HepG2 (cell line): ENCODE measurements around the gene SEMA7A. TPM values are rescaled to one million over a fixed set of nuclear protein-coding genes. Genes with fewer than 3 reads are reported as not detected.

ENCODE experiments used
- AGO1 ChIP-seq: fragments of 200-400 bp; formaldehyde crosslinking; IDR thresholded peaks from 2 replicates; pipeline ENCODE4 v1.6.1; 2017; ENCODE audit warnings: mild to moderate bottlenecking, low read depth, low read length, moderate library complexity; ENCODE audit not compliant: poor library complexity, severe bottlenecking
- FOXO1 ChIP-seq: sonication (generic); formaldehyde crosslinking; IDR thresholded peaks from 2 replicates; pipeline ENCODE4 v1.4.0; 2020; ENCODE audit warnings: missing genetic modification reagents
- GLI4 ChIP-seq: sonication (generic); formaldehyde crosslinking; IDR thresholded peaks from 2 replicates; pipeline ENCODE4 v1.5.1; 2020; ENCODE audit warnings: missing genetic modification reagents, mild to moderate bottlenecking, moderate library complexity, borderline replicate concordance
- KLF16 ChIP-seq, 2 experiments: sonication (generic) in 1 of 2; formaldehyde crosslinking in 1 of 2; IDR thresholded peaks; 2 replicates each; pipeline versions ENCODE4 v1.6.1 to v1.8.0; 2016 to 2023; ENCODE audit warnings: missing genetic modification reagents in 2 of 2, missing compliant biosample characterization in 1 of 2
- NCOA5 ChIP-seq: sonication (generic); formaldehyde crosslinking; IDR thresholded peaks from 2 replicates; pipeline ENCODE4 v1.4.0; 2020; ENCODE audit warnings: missing genetic modification reagents
- NFIB ChIP-seq: sonication (generic); formaldehyde crosslinking; IDR thresholded peaks from 2 replicates; pipeline ENCODE4 v1.9.0; 2021; ENCODE audit warnings: missing genetic modification reagents, mild to moderate bottlenecking, borderline replicate concordance
- NFRKB ChIP-seq: fragments of 450-650 bp; IDR thresholded peaks from 2 replicates; pipeline ENCODE4 v1.6.1; 2017
- ONECUT2 ChIP-seq: sonication (generic); formaldehyde crosslinking; IDR thresholded peaks from 2 replicates; pipeline ENCODE4 v1.4.0; 2020; ENCODE audit warnings: missing genetic modification reagents
- PHB2 ChIP-seq: fragments of 450-650 bp; IDR thresholded peaks from 2 replicates; pipeline ENCODE4 v1.6.1; 2018; ENCODE audit not compliant: partially characterized antibody
- RCOR2 ChIP-seq: IDR thresholded peaks from 2 replicates; pipeline ENCODE4 v1.6.1; 2016; ENCODE audit warnings: missing biosample characterization, missing genetic modification reagents
- SNRNP70 ChIP-seq: fragments of 200-400 bp; formaldehyde crosslinking; IDR thresholded peaks from 2 replicates; pipeline ENCODE4 v1.6.1; 2017; ENCODE audit warnings: mild to moderate bottlenecking, low read depth, low read length, moderate library complexity
- THAP11 ChIP-seq: IDR thresholded peaks from 2 replicates; pipeline ENCODE4 v1.6.1; 2016; ENCODE audit warnings: missing biosample characterization, missing genetic modification reagents
- TOE1 ChIP-seq: sonication (generic); formaldehyde crosslinking; IDR thresholded peaks from 2 replicates; pipeline ENCODE4 v1.4.0; 2020; ENCODE audit warnings: mild to moderate bottlenecking, missing genetic modification reagents
- U2AF1 ChIP-seq: fragments of 200-400 bp; formaldehyde crosslinking; optimal IDR thresholded peaks from 2 replicates; pipeline ENCODE3; 2017; ENCODE audit warnings: mild to moderate bottlenecking, low read depth, low read length
- ZFP90 ChIP-seq: sonication (generic); formaldehyde crosslinking; IDR thresholded peaks from 2 replicates; pipeline ENCODE4 v1.8.0; 2022; ENCODE audit warnings: missing genetic modification reagents, mild to moderate bottlenecking, inconsistent platforms, borderline replicate concordance
- ZNF143 ChIP-seq: sonication (generic); formaldehyde crosslinking; IDR thresholded peaks from 2 replicates; pipeline ENCODE4 v1.4.0; 2020; ENCODE audit warnings: missing genetic modification reagents
- ZNF337 ChIP-seq: sonication (generic); formaldehyde crosslinking; IDR thresholded peaks from 2 replicates; pipeline ENCODE4 v1.5.1; 2020; ENCODE audit warnings: missing genetic modification reagents, low read depth, mild to moderate bottlenecking, borderline replicate concordance
- ZNF644 ChIP-seq: IDR thresholded peaks from 2 replicates; pipeline ENCODE4 v1.6.1; 2016; ENCODE audit warnings: low read depth
- ZNF7 ChIP-seq: IDR thresholded peaks from 2 replicates; pipeline ENCODE4 v1.6.1; 2016; ENCODE audit warnings: missing biosample characterization, missing genetic modification reagents
- ZNF709 ChIP-seq: sonication (generic); formaldehyde crosslinking; IDR thresholded peaks from 2 replicates; pipeline ENCODE4 v1.5.0; 2020; ENCODE audit warnings: mild to moderate bottlenecking, missing genetic modification reagents
- ZNF713 ChIP-seq: sonication (generic); formaldehyde crosslinking; IDR thresholded peaks from 2 replicates; pipeline ENCODE4 v1.4.0; 2020; ENCODE audit warnings: mild to moderate bottlenecking, missing genetic modification reagents
- ZNF841 ChIP-seq: sonication (generic); formaldehyde crosslinking; IDR thresholded peaks from 2 replicates; pipeline ENCODE4 v1.8.1; 2023; ENCODE audit warnings: missing genetic modification reagents, borderline replicate concordance
- polyA plus RNA-seq, 8 experiments: library from polyadenylated mRNA; depleted of rRNA in 3 of 8; stranded (reverse) in 7 of 8; unstranded in 1 of 8; fragments of >200 nt; fragmentation: Illumina TruSeq in 4 of 8; extraction: Trizol in 4 of 8; gene quantifications; 2 replicates each; pipeline versions ENCODE4 v1.2.1 to v1.2.3, GENCODE V29; 2011 to 2016; ENCODE audit warnings: low read depth in 4 of 8, missing spikeins in 1 of 8, mixed read lengths in 1 of 8; ENCODE audit not compliant: insufficient read depth in 1 of 8
- total RNA-seq, 5 experiments: library from RNA; depleted of rRNA; stranded (reverse); fragments of >200 nt; fragmentation: Illumina TruSeq; extraction: Trizol; gene quantifications; 2 replicates each; pipeline ENCODE4 v1.2.3, GENCODE V29; 2016; ENCODE audit warnings: low read depth in 1 of 5
- TF ChIP-seq, protein P1 (sequence below): sonication (generic); formaldehyde crosslinking; IDR thresholded peaks from 2 replicates; pipeline ENCODE4 v1.4.0; 2020; ENCODE audit warnings: low read depth, mild to moderate bottlenecking, missing genetic modification reagents
- TF ChIP-seq, protein P2 (sequence below): sonication (generic); formaldehyde crosslinking; IDR thresholded peaks from 2 replicates; pipeline ENCODE4 v1.8.1; 2023; ENCODE audit warnings: mild to moderate bottlenecking, moderate library complexity, missing genetic modification reagents
- TF ChIP-seq, protein P3 (sequence below): IDR thresholded peaks from 2 replicates; pipeline ENCODE4 v1.6.1; 2016; ENCODE audit warnings: low read depth, borderline replicate concordance

The SEMA7A gene
- total and polyA plus RNA-seq, 2 of the 13 experiments (the other 11 are each of a cell fraction or from before 2014, with no cell fraction given), result 9.0 to 15.8 TPM

DNA sequence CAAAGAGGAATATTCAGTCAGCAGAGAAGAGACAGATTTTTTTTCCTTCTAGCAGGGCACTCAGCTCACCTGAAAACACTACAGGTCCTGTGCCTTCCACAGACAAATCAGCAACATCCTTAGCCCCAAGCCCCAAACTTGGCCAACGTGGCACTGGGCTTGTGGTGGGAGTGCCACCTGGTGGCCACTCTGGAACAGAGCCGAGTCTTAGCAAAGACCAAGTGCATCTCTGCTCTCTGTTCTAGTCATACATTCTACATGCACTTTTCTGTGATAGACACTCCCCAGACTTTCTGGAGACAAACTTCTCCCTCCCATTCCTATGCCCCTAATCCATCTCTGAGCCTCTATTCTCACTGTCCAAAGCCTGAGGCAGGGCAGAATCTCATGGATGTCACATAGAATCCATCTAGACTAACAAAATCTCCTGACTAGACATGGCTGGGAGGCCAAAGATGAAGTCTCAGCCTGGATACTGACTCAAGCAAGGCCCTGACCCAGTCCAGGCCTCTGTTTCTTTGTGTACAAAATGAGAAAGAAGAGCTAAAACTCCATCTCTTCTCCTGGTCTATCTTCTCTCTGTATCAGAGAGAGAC is 5.1 kb upstream of the SEMA7A start (continued):
- TF ChIP-seq AGO1 (no peak), SNRNP70 (no peak), GLI4 (no peak), ONECUT2 (CRISPR knock-in tag) (no peak), PHB2 (no peak), ZFP90 (CRISPR knock-in tag) (no peak), TOE1 (CRISPR knock-in tag) (no peak), RCOR2 (CRISPR knock-in tag) (no peak), ZNF841 (CRISPR knock-in tag) (no peak), KLF16 (CRISPR knock-in tag; IDR thresholded peaks at IDR 0.05) (peak in 1 of 2 experiments; percentile 45; a peak in 1 of 4 replicates), FOXO1 (0 out of 2 replicates have a peak, but pooled peaks have one; percentile 58), ZNF143 (CRISPR knock-in tag) (no peak), ZNF713 (CRISPR knock-in tag) (no peak), NFIB (CRISPR knock-in tag) (no peak), ZNF709 (CRISPR knock-in tag) (no peak), NFRKB (no peak), U2AF1 (no peak), THAP11 (peak; percentile 66), NCOA5 (CRISPR knock-in tag) (no peak), ZNF644 (CRISPR knock-in tag) (peak; percentile 44; the same call in 1 of the 2 replicates), ZNF337 (CRISPR knock-in tag) (no peak), ZNF7 (CRISPR knock-in tag) (no peak)
- TF ChIP-seq, protein P1, sequence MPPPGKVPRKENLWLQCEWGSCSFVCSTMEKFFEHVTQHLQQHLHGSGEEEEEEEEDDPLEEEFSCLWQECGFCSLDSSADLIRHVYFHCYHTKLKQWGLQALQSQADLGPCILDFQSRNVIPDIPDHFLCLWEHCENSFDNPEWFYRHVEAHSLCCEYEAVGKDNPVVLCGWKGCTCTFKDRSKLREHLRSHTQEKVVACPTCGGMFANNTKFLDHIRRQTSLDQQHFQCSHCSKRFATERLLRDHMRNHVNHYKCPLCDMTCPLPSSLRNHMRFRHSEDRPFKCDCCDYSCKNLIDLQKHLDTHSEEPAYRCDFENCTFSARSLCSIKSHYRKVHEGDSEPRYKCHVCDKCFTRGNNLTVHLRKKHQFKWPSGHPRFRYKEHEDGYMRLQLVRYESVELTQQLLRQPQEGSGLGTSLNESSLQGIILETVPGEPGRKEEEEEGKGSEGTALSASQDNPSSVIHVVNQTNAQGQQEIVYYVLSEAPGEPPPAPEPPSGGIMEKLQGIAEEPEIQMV (CRISPR knock-in tag), result no peak
- TF ChIP-seq, protein P2, sequence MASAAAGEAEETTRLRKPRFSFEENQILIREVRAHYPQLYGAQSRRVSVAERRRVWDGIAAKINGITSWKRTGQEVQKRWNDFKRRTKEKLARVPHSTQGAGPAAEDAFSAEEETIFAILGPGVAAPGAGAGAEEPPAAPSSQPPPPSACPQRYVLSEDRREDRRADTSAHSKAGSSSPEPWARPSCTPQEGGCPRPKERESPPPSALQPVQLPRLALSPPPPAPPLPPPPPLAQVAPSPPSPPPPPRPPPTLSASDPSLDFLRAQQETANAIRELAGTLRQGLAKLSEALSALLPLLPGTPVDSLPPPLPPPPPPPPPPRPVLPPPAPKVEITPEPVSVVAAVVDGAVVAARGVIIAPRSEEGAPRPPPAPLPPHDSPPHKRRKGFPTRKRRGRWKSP (CRISPR knock-in tag), result no peak
- TF ChIP-seq, protein P3, sequence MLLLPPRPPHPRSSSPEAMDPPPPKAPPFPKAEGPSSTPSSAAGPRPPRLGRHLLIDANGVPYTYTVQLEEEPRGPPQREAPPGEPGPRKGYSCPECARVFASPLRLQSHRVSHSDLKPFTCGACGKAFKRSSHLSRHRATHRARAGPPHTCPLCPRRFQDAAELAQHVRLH (CRISPR knock-in tag), result peak; percentile 57; the same call in 1 of the 2 replicates
